ENCODE measurements around the gene CDK5RAP2. TPM values are rescaled to one million over a fixed set of nuclear protein-coding genes. Genes with fewer than 3 reads are reported as not detected.
"Not testable (repeated sequence)": the region's sequence is repeated elsewhere in the genome, so short reads cannot be mapped to it uniquely, and the experiment has no call there.

CDK5RAP2 gene
- total and polyA plus RNA-seq, 5 experiments from 2014 or later, result 17.1 to 94.9 (median 29.2) TPM

DNA sequence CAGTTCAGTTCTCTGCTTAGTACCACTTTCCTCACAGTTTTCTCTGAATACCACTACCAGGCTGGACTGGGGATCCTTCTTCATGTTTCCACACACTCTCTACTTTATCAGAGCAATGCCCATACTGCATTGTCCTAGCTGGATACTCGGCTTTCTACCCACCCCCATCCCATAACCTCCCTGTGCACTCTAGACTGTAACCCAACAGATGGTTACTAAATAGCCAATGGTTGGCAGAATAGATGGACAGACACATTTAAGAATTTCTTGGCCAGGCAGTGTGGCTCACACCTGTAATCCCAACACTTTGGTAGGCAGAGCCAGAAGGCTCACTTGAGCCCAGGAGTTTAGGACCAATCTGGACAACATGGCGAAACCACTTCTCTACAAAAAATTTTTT lies 22.8 kb downstream of the CDK5RAP2 start:
- DNase-seq (no peak), ATAC-seq (no peak)
- Mint-ChIP-seq H3K27me3 (no peaks in the 10 kb centered on the region), H3K36me3 (peaks cover 8 to 66% (median 35%) of the 10 kb centered on the region in 3 donors), H3K27ac (peak overlapping the region in 1 of 10 donors; percentile 48), H3K4me1 (peaks cover 6 to 13% (median 8%) of the 10 kb centered on the region in 4 donors), H3K9me3 (peaks cover 0 to 2% (median 0%) of the 10 kb centered on the region in 9 donors), H3K4me3 (no peak overlapping the region)
- POLR2A ChIA-PET, result no interaction called here

DNA sequence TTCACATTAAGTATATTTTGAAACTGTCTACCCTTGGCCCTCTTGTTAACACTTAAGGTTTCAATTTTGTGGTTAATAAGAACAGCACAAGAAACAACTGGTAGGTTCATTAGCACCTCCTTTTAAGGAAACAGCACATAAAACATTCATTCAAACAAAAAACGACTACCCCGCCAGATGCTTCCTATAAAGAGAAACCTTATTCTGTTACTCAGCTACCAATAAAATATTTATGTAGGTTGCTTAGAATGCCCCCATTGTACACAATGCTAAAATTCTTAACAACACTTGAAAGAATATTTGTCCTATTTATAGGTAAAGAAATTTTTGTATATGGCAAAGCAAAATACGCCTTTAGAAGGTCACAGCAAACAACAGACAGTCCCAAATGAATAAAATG lies 23.2 kb downstream of the CDK5RAP2 start:
- POLR2A ChIA-PET, result no interaction called here
- H3K36me3 Mint-ChIP-seq, result peaks cover 5 to 64% (median 31%) of the 10 kb centered on the region in 3 donors

DNA sequence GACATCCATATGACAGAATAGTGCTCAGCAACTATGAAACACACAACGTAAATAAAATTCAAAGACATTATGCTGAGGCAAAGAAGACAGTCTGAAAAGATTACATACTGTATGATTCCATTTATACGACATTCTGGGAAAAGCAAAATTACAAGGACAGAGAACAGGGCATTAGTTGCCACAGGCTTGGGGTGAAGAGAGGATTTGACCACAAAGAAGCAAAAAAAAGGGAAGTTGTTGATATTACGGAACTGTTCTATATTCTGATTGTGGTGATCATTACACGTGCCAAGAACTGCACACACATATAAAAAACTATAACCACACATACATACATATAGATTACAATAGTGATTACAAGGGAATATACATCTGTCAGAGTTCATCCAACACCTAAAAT lies 24.1 kb downstream of the CDK5RAP2 start:
- H3K27ac Mint-ChIP-seq, result peak overlapping the region in 1 of 10 donors; percentile 3
- H3K9me3 Mint-ChIP-seq, result peaks cover 0 to 2% (median 0%) of the 10 kb centered on the region in 9 donors
- no peak overlapping the region for H3K4me3 Mint-ChIP-seq
- POLR2A ChIA-PET, result no interaction called here
- peaks cover 5 to 13% (median 7%) of the 10 kb centered on the region in 4 donors for H3K4me1 Mint-ChIP-seq
- ATAC-seq (no peak), DNase-seq (no peak)
- peaks cover 5 to 66% (median 38%) of the 10 kb centered on the region in 3 donors for H3K36me3 Mint-ChIP-seq
- H3K27me3 Mint-ChIP-seq, result no peaks in the 10 kb centered on the region

More for the DNA sequence above, 23.2 kb downstream of the CDK5RAP2 start:
- H3K4me1 Mint-ChIP-seq, result peaks cover 5 to 13% (median 6%) of the 10 kb centered on the region in 4 donors
- no peaks in the 10 kb centered on the region for H3K27me3 Mint-ChIP-seq
- peaks cover 0 to 2% (median 0%) of the 10 kb centered on the region in 9 donors for H3K9me3 Mint-ChIP-seq
- no peak for ATAC-seq
- H3K4me3 Mint-ChIP-seq, result no peak overlapping the region
- H3K27ac Mint-ChIP-seq, result peak overlapping the region in 1 of 10 donors; percentile 57
- no peak for DNase-seq

DNA sequence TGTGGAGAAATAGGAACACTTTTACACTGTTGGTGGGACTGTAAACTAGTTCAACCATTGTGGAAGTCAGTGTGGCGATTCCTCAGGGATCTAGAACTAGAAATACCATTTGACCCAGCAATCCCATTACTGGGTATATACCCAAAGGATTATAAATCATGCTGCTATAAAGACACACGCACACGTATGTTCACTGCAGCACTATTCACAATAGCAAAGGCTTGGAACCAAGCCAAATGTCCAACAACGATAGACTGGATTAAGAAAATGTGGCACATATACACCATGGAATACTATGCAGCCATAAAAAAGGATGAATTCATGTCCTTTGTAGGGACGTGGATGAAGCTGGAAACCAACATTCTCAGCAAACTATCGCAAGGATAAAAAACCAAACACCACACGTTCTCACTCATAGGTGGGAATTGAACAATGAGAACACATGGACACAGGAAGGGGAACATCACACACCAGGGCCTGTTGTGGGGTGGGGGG lies 27.7 kb downstream of the CDK5RAP2 start:
- not testable (repeated sequence) for DNase-seq

DNA sequence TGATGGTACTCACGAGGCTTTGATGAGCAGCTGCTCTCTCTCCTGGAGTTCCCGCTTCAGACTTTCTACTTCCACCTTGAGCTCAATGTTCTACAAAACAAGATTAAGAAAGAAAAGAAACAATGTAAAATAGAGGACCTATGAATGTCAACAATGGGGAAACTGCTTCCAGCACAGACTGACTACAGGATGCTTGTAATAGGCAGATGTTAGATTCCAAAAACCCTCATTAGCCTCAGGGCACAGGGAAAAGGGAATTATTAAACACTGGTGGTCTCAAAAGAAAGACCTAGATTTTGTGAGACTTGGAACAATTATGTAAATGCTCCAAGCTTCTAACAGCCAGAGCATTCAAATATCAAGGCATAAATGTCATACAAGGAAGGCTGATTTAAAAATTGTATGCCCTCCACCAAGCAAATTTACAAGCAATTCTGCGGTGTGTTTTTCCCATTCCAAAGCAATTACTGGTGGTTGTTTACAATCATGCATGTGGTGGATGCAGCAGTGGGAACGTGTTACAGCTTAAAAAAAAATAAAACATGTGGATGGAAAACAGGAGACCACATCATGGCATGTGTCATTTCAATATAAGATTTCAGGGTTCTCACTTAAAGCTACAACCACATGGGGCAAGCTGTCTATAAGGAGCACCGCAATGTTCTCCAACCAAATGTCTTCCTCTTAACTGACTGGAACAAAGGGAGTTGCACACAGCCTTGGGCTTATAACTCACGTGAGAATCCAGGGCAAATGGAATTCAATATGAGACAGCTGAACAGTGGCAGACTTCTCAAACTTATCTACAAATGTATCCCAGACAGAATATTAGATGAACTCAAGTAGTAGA lies 34.0 kb downstream of the CDK5RAP2 start:
- peaks cover 0 to 4% (median 0%) of the 10 kb centered on the region in 4 donors for H3K4me1 Mint-ChIP-seq
- no peak for ATAC-seq
- no peak overlapping the region for H3K27ac Mint-ChIP-seq
- H3K36me3 Mint-ChIP-seq, result peaks cover 11 to 93% (median 46%) of the 10 kb centered on the region in 3 donors
- no peaks in the 10 kb centered on the region for H3K9me3 Mint-ChIP-seq
- no peak for DNase-seq
- H3K27me3 Mint-ChIP-seq, result no peaks in the 10 kb centered on the region
- POLR2A ChIA-PET, result interaction anchor here (0.6 kb wide), 1 partner anchor 14 kb away, joined by 7 read pairs; no protein-coding TSS in a partner anchor
- H3K4me3 Mint-ChIP-seq, result no peak overlapping the region

More for the DNA sequence above, 27.7 kb downstream of the CDK5RAP2 start:
- H3K4me1 Mint-ChIP-seq, ATAC-seq, H3K9me3 Mint-ChIP-seq, H3K27ac Mint-ChIP-seq, POLR2A ChIA-PET, H3K27me3 Mint-ChIP-seq, H3K4me3 Mint-ChIP-seq: not testable (repeated sequence)
- peaks cover 0 to 79% (median 56%) of the 10 kb centered on the region in 3 donors for H3K36me3 Mint-ChIP-seq

DNA sequence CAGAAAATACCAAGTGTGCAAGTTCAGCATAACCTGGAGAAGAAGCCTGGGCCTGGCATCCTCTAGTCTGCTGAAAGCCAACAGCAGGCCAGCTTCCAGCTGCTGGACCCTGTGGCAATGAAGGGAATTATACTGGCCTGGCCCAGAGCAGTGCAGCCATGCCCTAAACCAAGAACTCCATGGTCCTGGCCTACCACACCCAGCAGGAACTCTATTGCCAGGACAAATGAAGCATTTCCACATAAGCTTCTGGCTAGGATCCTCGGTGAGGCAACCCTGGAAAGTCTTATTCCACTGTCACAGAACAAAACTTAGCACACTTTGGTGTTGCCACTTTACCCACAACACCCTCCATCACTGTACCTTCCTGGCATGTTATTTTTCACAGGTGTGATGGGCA lies 35.5 kb downstream of the CDK5RAP2 start:
- no peak for ATAC-seq
- H3K27ac Mint-ChIP-seq, result no peak overlapping the region
- H3K9me3 Mint-ChIP-seq, result no peaks in the 10 kb centered on the region
- POLR2A ChIA-PET, result no interaction called here
- peaks cover 0 to 4% (median 0%) of the 10 kb centered on the region in 4 donors for H3K4me1 Mint-ChIP-seq
- DNase-seq, result no peak
- H3K36me3 Mint-ChIP-seq, result peaks cover 11 to 93% (median 36%) of the 10 kb centered on the region in 3 donors
- H3K27me3 Mint-ChIP-seq, result no peaks in the 10 kb centered on the region
- H3K4me3 Mint-ChIP-seq, result no peak overlapping the region

DNA sequence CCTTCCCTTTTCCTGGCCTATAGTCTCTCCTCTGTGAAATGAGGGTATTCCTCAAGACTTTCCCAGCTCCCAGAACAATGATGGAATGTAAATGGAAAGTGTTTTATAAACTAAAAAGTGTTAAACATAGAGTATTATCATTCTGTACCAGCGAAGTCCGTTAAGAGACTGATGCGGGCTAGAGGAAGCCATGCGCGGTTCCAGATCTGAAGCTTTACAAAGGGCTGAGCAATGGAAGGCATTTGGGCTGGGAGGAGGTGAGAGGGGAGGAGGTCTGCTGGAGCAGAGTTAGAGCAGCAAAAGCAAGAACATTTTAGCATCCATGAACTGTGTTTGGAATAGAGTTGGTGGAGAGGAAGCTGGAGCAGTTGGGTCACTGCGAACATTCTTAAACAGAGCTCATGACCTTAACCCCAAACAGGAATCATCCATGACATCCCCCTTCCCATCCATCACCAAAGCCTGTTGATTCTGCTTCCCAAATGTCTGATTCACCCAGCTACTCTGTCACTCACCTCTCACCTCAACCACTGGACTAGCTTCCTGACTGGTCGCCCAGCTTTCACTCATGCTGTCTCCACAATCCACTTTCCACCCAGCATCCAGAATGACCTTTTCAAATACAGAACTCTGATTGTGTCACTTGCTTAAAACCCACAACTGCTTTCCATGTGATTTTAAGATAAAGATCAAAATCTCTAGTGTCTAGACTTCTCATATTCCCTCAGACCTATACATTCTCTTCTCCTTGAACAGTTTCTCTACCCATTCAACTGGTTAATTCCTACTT lies 37.1 kb downstream of the CDK5RAP2 start:
- H3K4me3 Mint-ChIP-seq, result no peak overlapping the region
- ATAC-seq (no peak), DNase-seq (no peak)
- H3K9me3 Mint-ChIP-seq, result no peaks in the 10 kb centered on the region
- POLR2A ChIA-PET, result no interaction called here
- H3K27me3 Mint-ChIP-seq, result no peaks in the 10 kb centered on the region
- H3K4me1 Mint-ChIP-seq, result peaks cover 0 to 4% (median 0%) of the 10 kb centered on the region in 4 donors
- peak overlapping the region in 1 of 10 donors; percentile 19 for H3K27ac Mint-ChIP-seq
- peaks cover 15 to 92% (median 34%) of the 10 kb centered on the region in 3 donors for H3K36me3 Mint-ChIP-seq

DNA sequence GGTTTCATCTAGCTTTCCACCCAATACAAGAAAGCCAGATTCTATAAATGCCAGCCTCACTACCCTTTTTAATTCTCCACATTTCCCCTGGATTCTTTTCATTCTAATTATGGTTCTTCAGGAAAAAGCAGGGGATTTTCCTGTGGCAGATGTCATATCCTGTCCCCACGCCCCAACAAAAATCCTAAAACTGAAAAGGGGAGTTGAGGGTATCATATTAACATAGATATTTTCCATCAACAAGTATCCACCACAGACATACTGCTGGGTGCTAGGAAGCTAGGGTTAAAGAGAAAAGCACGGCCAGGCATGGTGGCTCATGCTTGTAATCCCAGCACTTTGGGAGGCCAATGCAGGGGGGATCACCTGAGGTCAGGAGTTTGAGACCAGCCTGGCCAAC lies 38.0 kb downstream of the CDK5RAP2 start:
- no peak for DNase-seq
- Mint-ChIP-seq H3K27me3 (no peaks in the 10 kb centered on the region), H3K27ac (no peak overlapping the region), H3K36me3 (peaks cover 15 to 96% (median 37%) of the 10 kb centered on the region in 3 donors), H3K4me3 (no peak overlapping the region), H3K9me3 (no peaks in the 10 kb centered on the region), H3K4me1 (peaks cover 0 to 6% (median 0%) of the 10 kb centered on the region in 4 donors)
- POLR2A ChIA-PET, result no interaction called here
- ATAC-seq, result no peak

DNA sequence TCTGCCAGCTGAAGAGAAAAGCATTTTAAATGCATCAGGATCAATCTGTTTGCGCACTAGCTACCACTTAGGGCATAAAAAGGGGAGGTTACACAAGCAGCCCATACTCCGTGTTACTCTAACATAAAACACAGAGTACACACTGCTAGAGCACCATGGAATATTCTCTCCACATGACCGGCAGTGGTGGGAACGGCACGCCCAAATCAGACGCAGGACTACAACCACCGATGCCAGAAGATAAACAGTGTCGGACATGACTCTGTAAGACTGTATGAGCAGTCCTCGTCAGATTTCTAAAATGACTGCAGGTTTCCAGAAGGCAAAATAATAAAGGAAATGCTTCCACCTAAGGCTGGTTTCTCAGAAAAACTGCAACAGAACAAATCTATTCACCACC lies 40.0 kb downstream of the CDK5RAP2 start:
- H3K36me3 Mint-ChIP-seq, result peaks cover 28 to 96% (median 50%) of the 10 kb centered on the region in 3 donors
- ATAC-seq (no peak), DNase-seq (no peak)
- no peaks in the 10 kb centered on the region for H3K9me3 Mint-ChIP-seq
- H3K27me3 Mint-ChIP-seq, result no peaks in the 10 kb centered on the region
- H3K4me3 Mint-ChIP-seq, result no peak overlapping the region
- POLR2A ChIA-PET, result no interaction called here
- no peak overlapping the region for H3K27ac Mint-ChIP-seq
- H3K4me1 Mint-ChIP-seq, result peaks cover 0 to 6% (median 0%) of the 10 kb centered on the region in 4 donors

DNA sequence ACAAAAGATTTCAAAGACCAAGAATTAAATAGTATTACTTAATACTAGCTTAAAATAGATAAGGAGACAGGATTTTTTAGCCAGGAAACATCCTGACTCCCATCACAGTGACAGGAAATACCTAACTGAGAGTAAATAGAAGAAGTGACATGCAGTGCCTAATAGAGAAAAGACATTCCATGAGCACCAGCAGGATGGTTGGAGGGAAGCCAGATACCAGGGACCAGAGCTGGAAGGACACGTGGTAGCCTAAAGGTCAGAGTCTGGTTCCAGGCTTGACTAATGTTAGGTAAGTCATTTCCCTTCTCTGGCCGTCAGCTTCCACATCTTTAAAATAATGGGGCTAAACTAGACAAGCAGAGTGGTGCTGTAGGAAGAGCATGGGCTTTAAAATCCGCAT lies 41.6 kb downstream of the CDK5RAP2 start:
- Mint-ChIP-seq H3K27ac (peak overlapping the region in 2 of 10 donors; percentile 15 to 70), H3K27me3 (no peaks in the 10 kb centered on the region), H3K4me3 (no peak overlapping the region), H3K4me1 (peaks cover 0 to 6% (median 1%) of the 10 kb centered on the region in 4 donors), H3K36me3 (peaks cover 24 to 96% (median 54%) of the 10 kb centered on the region in 3 donors), H3K9me3 (no peaks in the 10 kb centered on the region)
- POLR2A ChIA-PET, result no interaction called here
- ATAC-seq (no peak), DNase-seq (no peak)

DNA sequence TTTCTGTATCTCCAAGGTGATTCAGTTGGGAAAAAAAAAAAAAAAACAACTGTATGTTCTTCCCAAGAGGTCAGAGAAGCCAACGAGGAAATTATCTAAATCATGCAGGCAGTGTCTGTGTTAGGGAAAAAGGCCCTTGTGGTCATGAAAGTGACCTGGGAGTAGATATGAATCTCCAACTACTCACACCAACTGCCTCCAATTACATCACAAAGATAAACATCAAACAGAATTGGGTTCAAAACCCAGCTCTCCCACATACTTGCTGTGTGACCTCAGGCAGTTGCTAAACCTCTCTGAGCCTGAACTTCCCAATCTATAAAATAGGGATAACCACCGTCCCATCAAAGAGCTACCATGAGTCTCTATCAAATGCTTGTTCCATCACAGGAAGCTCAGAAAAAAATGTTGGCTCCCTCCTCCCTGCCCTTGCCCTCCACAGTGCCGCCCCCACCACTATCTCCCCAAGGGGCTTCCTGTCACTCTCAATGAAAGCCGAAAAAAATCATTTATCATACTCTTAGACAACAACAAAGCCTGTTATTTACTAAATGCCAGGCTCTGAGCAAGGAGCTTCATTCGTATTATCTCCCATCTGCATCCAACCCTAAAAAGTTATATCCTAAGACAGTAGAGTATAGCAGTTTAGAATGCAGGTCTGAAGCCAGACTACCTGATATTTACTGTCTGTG lies 42.9 kb downstream of the CDK5RAP2 start:
- peaks cover 0 to 11% (median 3%) of the 10 kb centered on the region in 4 donors for H3K4me1 Mint-ChIP-seq
- H3K27ac Mint-ChIP-seq, result peak overlapping the region in 5 of 10 donors; percentile 19 to 73 (median 36)
- H3K36me3 Mint-ChIP-seq, result peaks cover 28 to 97% (median 58%) of the 10 kb centered on the region in 3 donors
- H3K27me3 Mint-ChIP-seq, result no peaks in the 10 kb centered on the region
- DNase-seq (no peak), ATAC-seq (no peak)
- no peaks in the 10 kb centered on the region for H3K9me3 Mint-ChIP-seq
- no peak overlapping the region for H3K4me3 Mint-ChIP-seq
- POLR2A ChIA-PET, result no interaction called here

DNA sequence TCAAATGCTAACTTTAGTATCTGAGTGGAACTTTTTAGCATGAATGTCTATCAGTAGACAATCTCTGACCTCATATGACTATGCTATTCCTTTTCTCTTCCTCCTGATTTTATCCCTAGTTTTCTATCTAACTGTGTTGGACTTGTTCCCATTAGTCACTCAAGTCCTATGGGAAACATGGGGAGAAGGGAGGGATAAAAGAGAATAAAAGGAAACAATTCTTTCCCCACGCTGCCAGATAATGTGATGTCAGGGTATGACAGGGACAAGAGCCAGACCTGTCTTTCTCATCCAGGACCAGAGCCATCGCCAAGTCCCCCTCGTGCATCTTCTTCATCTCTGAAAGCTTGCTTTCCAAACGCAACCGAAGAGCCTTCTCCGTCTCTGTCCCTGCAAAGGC lies 43.9 kb downstream of the CDK5RAP2 start:
- POLR2A ChIA-PET, result no interaction called here

More for the DNA sequence above, 43.9 kb downstream of the CDK5RAP2 start:
- no peaks in the 10 kb centered on the region for H3K27me3 Mint-ChIP-seq
- H3K4me1 Mint-ChIP-seq, result peaks cover 0 to 11% (median 3%) of the 10 kb centered on the region in 4 donors
- no peak overlapping the region for H3K27ac Mint-ChIP-seq
- no peak overlapping the region for H3K4me3 Mint-ChIP-seq
- peaks cover 28 to 98% (median 60%) of the 10 kb centered on the region in 3 donors for H3K36me3 Mint-ChIP-seq
- H3K9me3 Mint-ChIP-seq, result peaks cover 0 to 2% (median 0%) of the 10 kb centered on the region in 9 donors
- DNase-seq (no peak), ATAC-seq (no peak)
